Hematopoietic multipotent progenitor cell (in vitro differentiated cells): ENCODE data around the gene NAAA. TPM values are rescaled to one million over a fixed set of nuclear protein-coding genes. Genes with fewer than 3 reads are reported as not detected.
"Not testable (repeated sequence)": the region's sequence is repeated elsewhere in the genome, so short reads cannot be mapped to it uniquely, and the experiment has no call there.

ENCODE experiments used
- DNase-seq, 3 donors: peaks; one replicate each; pipeline ENCODE4 v3.0.0-alpha.2; 2011 to 2015; ENCODE audit warnings: low read depth in 2 of 3, low spot score in 2 of 3
- total RNA-seq: library from RNA; depleted of rRNA; stranded (reverse); fragments of >200 nt; gene quantifications from one replicate; pipeline ENCODE4 v1.2.3, GENCODE V29; 2012

NAAA gene
- total RNA-seq, result 49.3 TPM

GRCh38 chr4:75940692-75941253 lies at the start of gene NAAA:
Gene NAAA (minus strand): TSS chr4:75941013. CDS start chr4:75940949, 64 bp downstream.
- DNase-seq, result peak; percentile 49 to 87 (median 69)

DNA sequence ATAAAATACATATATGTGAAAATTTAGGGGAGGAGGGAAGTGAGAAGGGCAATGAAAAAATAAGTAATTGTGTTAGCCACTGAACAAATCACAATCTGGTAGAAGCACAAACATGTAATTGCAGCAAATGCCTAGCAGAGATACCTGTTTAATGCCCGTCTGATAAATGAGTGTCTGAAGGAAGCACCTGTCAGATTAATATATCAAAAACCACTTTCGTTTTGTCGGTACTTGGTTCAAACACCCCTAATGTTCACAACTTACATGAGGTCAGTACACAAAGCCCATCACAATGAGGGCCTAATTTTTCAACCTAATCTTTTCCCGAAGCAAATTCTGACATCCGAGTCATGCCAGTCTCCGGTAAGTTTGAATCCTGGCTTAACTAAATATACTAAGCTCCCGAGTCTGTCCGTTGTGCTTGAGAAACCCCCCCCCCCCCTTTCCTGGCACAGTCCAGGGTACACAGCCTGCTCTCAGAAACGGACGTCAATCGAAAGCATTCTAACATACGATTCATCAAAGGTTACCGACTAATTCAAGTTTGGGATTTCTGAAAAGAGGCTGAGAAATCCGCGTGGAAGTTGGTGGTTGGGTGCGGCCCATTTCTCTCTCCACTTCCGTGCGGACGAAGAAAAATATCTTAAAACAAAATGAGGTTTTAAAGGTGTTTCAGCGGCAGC lies 49.2 kb upstream of the NAAA start:
- peak in 1 of 3 donors; percentile 45 for DNase-seq

DNA sequence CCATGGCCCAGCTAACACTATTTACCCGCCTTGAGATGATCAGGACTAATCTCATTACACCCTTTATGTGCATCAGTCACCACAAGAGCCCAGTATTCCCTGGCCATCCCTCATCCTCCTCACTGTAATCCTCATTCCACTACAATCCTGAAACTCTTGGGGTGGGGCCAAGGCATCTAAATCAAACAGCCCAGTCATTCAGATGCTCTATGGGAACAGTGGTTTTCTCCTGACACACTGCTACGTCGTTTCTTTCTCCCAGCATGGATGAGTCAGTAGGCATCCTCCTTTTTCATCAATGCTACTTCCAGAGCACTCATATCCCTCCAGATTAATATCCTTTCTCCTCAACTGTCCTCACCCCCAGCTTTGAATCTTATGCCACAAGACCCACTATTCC lies 44.3 kb upstream of the NAAA start:
- DNase-seq, result no peak

DNA sequence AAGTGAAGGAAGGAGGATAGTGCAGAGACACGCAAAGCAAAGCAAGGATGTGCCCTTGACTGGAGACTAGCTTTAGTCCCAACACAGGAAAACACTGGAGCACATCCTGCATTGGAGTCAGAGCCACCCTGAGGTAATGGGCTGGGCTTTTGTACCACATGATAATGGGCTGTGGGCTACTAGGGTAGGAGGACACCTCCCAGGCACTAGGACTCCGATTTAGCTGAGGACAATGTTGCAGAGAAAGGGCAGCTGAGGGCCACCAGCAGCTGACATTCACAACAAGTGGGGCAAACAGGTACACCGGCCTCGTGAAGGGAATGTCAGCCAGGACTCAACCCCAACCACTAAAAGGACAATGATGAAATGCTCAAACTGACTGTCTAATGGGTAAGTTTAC lies 39.8 kb upstream of the NAAA start:
- no peak for DNase-seq

DNA sequence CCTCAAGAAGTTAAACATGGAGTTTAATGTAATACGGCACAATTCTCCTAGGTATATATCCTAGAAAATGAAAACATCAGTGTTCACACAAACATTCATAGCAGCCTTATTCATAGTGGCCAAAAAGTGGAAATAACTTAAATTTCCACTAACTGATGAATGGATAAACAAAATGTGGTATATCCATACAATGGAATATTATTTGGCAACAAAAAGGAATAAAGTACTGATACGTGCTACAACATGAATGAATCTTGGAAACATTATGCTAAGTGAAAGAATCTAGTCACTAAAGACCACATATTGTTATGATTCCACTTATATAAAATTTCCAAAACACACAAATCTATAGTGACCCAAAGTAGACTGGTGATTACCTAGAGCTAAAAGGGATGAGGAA lies 35.4 kb upstream of the NAAA start:
- DNase-seq, result no peak

GRCh38 chr4:75973766-75974165 lies 33.0 kb upstream of the NAAA start:
- no peak for DNase-seq

DNA sequence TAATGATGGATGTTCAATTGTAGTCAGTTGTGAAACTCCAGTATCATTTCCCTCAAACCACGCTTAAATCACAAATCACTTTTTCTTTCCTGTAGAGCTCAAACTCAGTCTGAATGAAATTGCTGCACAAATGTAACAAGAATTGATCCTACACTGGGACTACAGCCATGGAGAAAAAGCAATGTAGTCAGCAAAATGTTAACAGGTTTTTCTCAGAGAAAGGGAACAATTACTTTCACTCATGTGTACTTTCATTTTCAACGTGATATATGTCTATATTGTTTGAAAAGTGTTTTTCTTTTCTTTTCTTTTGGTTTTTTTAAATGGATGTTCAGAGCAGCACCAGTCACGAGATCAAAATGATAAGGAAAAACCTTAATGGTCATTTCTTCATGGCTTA lies 27.3 kb upstream of the NAAA start:
- DNase-seq, result no peak

- DNase-seq, result no peak
These were observed 22.7 kb upstream of the NAAA start for GRCh38 chr4:75963558-75963957.

GRCh38 chr4:75962072-75962471 lies 21.3 kb upstream of the NAAA start:
- not testable (repeated sequence) for DNase-seq

DNA sequence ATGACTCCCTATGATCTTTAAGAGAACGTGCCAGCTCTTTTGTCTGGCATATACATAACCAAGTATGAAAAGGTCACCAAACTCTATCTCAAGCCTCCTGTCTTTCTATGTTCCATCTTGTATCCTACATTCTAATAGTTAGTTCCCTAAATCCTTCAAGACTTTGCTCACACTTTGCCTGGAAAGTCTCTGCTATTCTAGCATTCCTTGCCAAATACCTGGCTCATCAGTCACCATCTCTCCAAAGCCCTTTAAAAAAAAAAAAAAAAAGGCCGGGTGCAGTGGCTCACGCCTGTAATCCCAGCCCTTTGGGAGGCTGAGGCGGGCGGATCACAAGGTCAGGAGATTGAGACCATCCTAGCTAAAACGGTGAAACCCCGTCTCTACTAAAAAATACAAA lies 17.7 kb upstream of the NAAA start:
- DNase-seq, result not testable (repeated sequence)

DNA sequence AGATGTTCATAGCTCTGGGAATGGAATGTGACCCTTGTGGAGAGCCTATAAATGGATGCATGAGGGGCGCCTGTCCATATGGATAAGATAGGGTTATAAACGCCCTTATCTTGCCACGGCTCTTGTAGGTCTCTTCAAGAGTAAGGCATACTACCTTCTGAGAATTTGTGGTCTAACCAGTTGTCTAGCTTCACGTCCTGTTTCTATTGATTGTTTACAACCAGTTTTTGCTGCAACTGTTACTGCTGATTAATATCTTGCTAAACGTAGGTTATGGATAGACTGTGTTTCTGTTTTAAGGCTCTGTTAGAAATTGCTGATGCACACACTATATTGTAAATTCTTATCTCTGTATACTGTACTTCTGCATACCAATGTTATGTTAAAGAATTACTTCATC lies 14.0 kb upstream of the NAAA start:
- not testable (repeated sequence) for DNase-seq

DNA sequence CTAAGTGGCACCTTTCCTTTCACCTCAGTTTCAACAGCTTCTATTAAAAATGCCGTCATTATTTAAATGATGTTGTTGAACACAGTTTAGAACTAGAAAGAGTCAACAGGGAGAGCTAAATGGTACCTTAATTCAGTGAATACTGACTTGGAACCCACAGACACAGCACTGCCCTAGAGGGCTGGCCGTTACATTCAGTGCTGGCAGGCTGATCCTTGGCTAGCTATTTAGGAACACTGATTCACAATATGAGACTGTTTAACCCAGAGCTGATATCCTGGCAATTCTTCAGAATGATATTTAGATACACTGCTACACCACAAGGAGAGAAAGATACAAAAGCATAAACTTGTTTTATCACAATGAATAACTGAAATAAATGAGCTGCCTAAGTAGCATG lies 12.7 kb upstream of the NAAA start:
- no peak for DNase-seq

GRCh38 chr4:75950213-75950815 lies 9.5 kb upstream of the NAAA start:
- no peak for DNase-seq

GRCh38 chr4:75948822-75949444 lies 8.1 kb upstream of the NAAA start:
- no peak for DNase-seq

DNA sequence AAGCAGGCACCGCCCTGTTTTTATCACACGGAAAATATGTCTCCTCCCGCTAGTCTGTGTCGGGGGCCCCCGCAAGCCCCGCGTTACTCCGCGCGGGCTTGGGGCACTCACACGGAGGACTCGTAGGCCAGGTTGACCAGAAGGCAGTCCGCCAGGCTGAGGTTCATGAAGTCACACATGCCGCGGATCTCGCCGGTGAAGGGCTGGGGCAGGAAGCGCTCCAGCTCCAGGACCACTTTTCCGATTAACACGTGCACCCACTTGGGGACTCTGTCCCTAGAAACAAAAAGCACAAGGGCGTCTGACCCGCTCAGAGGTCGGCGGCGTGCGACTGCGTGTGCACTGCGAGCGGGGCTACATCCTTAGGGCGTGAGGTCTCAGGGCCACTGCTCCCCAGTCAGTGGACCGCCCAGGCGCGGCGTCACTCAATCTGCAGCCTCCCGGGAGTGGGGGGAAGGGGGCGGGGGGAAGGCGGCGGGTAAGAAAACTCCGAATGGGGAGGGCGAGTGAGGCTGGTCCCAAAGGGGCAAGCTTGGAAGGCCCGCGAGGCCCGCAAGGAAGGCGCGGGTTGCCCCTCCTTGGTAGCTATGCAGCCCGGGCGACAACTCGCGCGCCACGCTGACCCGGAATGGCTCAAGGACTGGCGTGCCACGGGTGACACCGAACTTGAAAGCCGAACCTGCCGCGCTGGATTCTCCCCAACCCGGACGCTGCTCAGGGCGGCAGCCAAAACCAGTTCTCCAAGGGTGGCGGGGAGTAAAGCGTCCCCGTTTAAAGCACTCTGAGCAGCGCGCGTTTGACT lies 722 bp downstream of the NAAA start:
- DNase-seq, result peak; percentile 34 to 75 (median 64)

GRCh38 chr4:75935628-75936027 lies 5.2 kb downstream of the NAAA start:
- no peak for DNase-seq

- no peak for DNase-seq
These were observed 10.7 kb downstream of the NAAA start for GRCh38 chr4:75930152-75930551.

GRCh38 chr4:75924916-75925315 lies 15.9 kb downstream of the NAAA start:
- not testable (repeated sequence) for DNase-seq

DNA sequence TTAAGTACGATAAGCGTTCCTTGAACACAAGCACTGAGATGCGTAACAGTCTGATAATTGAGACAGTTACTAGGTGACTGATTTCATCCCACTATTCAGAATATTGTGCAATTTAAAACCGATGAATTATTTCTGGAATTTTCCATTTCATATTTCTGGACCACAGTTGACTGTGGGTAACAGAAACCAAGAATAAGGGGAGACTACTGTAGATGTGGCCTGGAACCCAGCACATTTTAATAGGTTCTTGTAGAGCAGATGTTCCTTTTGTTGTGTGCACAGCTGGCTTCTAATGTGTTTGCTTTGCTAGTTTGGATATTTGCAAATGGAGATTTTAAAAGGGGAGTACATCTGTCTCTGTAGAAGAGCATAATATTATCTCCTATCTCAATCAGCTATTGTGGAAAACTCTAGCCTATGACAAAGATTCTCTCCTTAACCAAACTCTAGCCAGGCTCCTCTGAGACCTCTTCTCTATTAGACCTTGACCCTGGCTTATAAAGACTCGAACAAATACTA lies 16.4 kb downstream of the NAAA start:
- DNase-seq, result no peak

DNA sequence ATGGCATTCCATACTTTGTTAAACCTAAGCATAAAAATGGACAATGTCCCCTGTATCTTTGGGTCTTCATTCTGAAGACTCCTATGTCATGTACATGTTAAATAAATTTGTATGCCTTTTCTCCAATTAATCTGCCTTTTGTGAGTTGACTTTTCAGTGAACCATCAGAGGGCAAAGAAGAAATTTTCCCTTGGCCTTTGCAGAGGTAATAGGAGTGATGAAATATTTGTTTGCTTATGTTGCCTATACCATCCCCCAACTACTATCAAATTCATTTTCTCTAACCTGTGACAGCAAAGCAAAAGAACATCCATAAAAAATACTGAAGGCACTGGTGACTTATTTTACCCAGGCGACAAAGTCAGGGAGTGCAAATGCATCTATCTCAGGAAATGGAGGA lies 18.2 kb downstream of the NAAA start:
- no peak for DNase-seq

DNA sequence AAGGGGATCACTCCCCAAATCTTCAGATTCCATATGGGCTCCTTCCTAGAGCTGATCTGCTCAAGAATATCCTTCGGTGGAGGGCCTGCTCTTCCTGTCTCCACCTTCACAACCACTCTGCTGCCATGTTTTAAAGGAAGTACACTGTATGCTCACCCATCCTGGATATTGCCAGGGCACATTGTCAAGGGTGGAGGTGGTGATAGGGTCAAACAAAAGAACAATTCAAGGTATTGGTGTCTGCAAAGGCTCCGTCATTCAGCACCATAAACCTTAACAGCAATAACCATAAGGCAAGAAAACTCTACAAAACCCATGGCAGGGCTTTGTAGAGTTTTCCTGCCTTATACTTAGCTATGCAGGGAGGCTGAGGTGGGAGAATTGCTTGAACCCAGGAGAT lies 18.9 kb downstream of the NAAA start:
- no peak for DNase-seq
